ENCODE measurements around the gene CD59.
"Not testable (repeated sequence)": the region's sequence is repeated elsewhere in the genome, so short reads cannot be mapped to it uniquely, and the experiment has no call there.

The CD59 gene

DNA sequence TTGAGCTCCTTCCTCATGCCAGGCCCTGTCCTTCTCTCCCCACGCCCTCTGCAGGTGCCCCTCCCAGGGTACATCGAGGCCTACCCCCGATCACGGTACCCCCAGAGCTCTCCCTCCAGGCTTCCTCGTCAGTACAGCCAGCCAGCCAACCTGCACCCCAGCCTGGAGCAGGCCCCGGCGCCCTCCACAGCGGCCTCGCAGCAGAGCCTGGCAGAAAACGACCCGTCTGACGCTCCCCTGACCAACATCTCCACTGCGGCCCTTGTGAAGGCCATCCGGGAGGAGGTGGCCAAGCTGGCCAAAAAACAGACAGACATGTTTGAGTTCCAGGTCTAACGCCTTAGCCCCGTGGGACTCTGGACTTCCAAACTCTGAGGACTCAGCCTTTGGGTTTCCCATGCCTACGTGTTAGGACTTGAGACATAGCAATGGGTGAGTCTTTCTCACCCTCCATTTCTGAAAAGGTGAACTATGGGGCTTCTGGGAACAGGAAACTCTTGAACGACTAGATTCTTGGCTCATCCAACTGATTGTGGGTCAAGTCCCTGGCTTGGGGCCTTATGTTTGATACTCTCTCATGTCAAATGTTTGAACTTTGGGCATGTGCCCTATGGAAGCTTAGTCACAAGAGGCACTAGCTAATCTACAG lies 68.3 kb downstream of the CD59 start:
- DNase-seq (ENCODE audit: low read depth in 3 of 3): no peak

DNA sequence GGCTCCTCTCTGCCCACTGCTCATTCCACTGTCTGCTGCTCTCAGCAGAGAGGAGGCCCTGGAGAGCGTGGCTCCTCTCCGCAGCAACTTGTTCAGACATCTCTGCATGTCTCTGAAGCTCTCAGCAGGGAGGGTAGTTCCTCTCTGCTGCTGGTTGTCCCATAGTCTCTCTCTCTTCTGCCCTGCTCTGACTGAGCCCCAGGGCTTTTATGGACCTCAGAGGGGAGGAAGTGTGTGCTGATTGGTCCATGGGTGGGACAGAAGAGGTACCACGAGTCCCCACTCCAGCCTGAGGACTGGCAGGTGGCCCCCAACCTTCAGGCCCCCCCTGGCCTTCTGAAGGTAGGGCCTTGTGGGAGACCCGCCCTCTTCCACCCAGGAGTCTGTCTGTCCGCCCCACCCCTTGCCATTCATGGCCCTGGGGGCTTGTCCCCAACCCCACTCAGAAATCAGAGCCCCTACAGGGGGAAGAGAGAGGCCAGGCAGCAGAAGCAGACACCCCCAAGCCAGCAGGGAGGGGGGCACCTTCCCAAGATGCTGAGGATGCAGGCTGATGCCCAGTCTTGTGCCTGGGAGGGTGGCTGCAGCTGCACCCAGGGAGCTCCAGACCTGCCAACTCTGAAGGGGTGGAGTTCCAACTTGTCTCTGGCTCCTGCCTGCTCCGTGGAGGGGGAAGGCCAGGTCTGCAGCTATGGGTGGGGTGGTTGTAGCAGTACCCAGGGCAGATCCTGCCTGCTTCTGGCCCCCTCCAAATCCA lies 70.7 kb downstream of the CD59 start:
- no peak for DNase-seq (ENCODE audit: low read depth in 3 of 3)

DNA sequence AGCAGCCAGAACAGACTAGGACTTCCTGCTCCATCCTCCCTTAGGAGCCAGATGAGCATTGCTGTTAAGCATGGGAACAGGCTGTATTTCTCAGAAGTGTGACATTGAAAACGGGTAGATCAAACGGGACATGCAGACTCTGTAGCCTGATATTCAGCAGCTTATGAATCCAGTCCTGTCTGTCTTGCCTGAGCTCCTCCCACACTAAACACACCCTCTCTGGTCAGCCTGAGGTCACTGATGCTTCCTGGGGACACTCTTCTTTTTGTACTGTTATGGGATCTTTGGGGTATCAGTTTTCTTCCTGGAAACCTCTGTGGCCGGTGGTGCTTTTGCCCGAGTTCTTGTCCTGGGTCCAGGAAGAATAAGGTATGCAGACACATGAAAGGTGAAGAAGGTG lies 71.4 kb downstream of the CD59 start:
- no peak for DNase-seq (ENCODE audit: low read depth in 3 of 3)

DNA sequence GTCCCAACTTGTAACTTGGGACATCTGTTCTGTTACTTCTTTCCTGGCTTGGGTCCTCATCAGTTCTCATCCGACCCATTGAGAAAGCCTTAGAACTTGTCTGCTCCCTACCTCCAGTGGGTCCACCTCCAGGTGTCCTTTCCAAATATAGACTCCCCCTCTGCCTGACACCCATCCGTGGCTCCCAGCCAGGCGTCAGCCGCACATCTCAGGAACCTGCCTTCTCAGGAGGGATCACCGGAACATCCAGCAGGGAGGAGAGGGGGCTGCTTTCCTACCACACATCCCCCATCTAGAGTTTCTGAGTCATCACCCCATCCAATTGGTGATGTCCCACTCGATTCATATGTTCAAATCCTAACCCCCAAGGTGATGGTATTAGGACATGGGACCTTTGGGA lies 72.1 kb downstream of the CD59 start:
- no peak for DNase-seq (ENCODE audit: low read depth in 3 of 3)

DNA sequence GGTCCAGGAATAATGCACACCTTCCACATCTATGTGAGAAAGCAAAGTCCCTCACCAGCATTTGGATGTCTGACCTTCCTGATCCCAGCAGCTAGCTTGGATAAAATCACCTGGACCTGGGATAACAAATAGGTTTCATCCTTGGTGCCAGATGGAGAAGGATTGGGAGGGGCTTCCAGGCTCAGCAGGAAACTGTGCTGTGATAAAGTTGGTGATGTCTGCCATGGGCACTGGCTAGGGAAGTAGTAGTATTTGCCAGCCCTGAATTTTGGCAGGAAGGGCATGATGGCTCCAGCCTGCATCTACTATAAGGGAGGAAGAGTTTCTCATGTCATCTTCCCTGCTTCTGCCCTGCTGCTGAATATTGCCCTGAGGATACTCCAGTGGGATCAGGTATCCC lies 73.1 kb downstream of the CD59 start:
- DNase-seq (ENCODE audit: low read depth in 3 of 3): no peak

DNA sequence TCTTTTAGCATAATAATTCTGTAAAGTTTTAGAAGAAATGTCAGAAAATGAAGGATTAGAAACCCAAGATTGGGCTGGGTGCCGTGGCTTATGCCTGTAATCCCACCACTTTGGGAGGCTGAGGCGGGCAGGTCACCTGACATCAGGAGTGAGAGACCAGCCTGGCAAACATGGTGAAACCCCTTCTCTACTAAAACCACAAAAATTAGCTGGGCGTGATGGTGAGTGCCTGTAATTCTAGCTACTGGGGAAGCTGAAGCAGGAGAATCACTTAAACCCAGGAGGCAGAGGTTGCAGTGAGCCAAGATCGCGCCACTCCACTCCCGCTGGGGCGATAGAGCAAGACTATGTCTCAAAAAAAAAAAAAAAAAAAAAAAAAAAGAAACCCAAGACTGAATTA lies 74.7 kb downstream of the CD59 start:
- not testable (repeated sequence) for DNase-seq (ENCODE audit: low read depth in 3 of 3)

DNA sequence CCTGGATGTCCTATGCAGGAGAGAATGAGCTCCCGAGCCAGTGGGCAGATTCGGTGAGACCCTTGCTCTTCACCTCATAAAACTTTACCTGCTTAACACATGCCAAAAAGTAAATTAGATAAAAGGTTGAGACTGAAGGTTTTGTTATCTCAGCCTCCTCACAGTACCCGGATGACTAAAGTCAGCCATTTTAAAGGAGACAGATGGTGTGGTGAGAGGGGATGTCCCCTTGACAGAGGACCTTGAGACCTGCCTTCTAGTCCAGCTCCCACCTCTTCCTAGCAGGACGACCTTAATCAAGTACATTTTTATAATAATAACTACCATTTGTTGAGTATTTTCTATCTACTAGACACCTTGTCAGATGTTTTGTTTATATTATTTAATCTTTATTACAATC lies 75.3 kb downstream of the CD59 start:
- no peak for DNase-seq (ENCODE audit: low read depth in 3 of 3)

DNA sequence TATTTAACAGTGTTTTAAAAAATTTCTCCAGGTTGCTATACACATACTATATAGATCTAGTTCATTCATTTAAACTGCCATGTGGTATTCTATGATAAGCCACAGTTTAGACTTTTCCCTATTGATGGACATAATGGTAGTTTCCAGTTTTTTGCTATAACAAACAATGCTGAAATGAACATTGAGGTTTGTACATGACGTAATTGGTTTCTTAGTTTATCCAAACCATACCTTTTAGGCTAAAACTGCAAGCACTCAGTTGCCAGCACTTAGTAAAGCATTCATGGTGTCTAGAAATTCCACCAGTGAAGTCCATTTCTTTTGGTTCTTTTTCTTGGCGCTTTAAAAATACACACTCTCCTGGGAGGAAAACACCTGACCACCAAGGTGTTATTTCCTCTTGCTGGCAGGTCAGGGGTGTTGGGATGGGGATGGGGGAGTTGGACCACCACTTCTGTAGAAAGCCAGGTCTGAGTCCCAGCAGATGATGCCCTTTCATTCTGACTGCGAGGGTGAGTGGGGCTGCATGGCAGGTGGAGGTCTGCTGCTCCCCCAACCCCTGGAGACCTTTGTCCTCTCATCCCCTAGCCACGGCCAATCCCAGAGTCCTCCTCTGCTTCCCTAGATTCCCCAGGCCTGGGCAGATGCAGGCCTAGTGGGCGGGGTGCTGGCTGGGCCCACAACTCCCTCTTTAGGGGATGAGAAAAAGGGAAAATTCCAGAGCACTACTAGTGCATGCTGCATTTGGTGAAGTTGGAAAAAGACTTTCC lies 76.7 kb downstream of the CD59 start:
- DNase-seq (ENCODE audit: low read depth in 3 of 3): no peak

DNA sequence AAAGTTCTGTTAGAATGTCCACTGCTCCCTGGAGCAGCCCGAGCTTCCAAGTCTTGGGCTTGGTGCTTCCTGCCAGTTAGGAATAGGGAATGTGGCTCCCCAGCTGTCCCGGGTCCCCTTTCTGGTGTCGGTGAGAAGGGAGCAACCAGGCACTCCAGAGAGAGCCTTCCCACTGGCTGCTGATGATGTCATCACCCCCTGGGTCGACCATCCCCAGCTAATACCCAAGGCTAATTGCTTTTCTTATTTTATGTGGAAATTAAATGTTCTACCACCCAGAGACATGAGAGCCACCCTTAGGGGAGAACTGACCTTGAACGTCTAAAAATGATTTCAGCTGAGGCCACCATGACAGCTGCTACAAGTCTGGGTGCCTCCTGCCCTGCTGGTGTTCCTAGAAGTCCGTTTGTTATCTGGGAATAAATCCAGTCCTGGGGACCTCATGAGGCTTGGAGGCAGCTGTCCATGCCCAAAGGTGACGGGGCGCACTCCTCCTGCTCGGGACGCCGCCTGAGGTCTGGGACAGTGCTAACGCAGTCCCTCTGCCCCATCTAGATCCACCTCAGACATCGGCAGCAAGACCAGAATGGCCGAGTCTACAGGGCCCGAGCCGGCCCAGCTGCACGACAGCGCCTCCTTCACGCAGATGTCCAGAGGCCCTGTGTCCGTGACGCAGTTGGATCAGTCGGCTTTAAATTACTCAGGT lies 77.9 kb downstream of the CD59 start:
- DNase-seq (ENCODE audit: low read depth in 3 of 3): no peak

DNA sequence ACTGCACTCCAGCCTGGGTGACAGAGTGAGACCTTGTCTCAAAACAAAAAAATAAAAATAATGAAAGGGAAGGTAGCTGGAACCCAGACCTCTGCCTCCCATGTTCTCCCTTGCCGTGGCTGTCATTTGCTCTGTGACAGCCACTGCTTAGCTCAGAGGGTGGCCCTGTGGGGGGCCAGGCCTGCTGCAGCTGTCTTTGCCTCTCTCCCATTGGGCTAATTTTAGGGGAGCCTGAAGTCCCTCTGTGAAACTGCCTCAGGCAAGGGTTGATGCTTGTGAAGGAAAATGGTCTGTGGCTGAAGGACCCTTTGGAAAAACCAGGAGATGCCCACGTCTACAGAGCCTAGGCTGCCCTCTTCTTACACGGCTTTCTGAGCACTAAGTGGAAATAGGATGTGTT lies 78.5 kb downstream of the CD59 start:
- DNase-seq (ENCODE audit: low read depth in 3 of 3): no peak

DNA sequence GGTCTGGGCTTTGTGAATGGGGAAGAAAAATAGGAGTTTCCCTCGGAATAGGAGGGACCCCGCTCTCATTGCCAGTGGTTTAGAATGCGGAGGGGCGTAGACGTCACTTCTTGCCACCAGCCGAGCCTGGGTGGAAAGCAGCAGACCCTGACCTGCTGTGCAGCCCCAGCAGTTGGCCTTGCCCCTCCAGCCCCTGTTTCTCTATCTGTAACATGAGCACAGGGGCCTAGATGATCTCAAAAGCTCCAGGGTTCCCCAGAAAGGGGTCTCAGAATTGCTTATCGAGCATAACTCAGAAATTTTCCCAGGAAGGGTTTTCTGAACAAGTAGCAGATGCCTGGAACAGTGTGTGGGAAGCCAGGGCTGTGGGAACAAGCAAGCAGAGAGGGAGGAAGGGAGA lies 79.5 kb downstream of the CD59 start:
- no peak for DNase-seq (ENCODE audit: low read depth in 3 of 3)

DNA sequence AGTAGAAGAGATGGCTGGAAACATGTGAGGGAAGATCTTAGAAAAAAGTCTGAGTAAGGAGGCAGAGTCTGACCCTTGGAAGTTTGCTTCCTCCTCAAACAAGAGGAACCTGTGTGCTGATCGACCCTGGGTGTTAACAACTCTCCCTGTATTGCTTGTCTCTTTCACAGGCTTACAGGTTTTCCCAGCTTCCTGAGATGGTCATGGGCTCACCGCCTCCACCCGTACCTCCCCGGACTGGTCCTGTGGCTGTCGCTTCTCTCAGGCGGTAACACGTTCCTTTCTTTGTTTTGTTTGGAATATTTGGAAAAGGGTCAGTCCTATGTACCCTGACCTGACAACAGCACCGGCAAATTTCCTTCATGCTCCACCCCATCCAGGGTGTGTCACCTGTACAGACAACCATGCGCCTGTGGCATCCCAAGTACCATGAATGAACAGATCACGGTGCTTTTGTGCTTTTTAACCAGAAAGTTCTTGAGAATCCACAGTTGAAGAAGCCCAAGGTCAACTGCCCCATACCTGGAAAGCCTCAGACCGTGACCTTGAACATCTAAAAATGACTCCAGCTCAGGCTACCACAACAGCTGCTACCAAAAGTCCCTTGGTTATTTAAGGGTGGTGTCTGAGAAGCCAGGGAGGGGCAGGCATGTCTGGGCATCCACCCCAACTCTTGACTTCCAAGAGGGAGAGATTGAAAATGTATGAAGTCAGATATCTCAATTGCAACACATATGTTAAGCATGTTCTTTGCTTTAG lies 80.2 kb downstream of the CD59 start:
- DNase-seq (ENCODE audit: low read depth in 3 of 3): no peak

DNA sequence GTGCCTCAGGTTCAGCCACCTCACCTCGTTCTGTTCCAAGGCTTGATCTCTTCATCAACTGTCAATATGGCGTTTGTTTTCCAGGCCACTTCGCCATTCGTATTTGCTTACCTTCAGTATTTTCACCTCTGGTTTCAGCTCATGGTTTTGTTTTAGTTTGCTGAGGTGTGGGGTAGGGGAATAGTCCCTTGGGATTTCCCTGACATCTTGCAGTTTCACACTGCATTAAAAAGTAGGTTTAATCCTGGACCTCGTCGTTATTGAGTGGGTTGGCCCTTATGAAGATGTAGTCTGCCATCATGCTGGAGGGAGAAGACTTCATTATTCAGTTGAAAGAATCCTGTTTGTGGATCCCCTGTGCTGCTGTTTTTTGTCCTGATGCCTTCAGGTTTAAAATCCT lies 81.6 kb downstream of the CD59 start:
- no peak for DNase-seq (ENCODE audit: low read depth in 3 of 3)

Measured in stimulated activated CD4-positive, alpha-beta T cell treated with anti-CD3 and anti-CD28 coated beads, TNF-alpha, amount 100 ng/mL, for 24 hours (primary cell).